Stimulated activated CD8-positive, alpha-beta memory T cell treated with anti-CD3 and anti-CD28 coated beads, Interleukin-12 subunit alpha, Interleukin-12 subunit beta, amount 100 ng/mL, for 1 hour (primary cell): ENCODE data around the gene SPATA13.
"Not testable (repeated sequence)": the region's sequence is repeated elsewhere in the genome, so short reads cannot be mapped to it uniquely, and the experiment has no call there.

ENCODE experiments used
- DNase-seq: peaks from one replicate; pipeline ENCODE4 v3.0.0-alpha.2; 2020; ENCODE audit warnings: low read depth

Gene SPATA13

GRCh38 chr13:24160458-24161009 lies at the start of gene SPATA13:
Gene SPATA13, plus strand, starts transcription at chr13:24160720. Its CDS starts 62,210 bp downstream, at chr13:24222930.
- peak; percentile 93 for DNase-seq

- no peak for DNase-seq
Measured at GRCh38 chr13:24112791-24113190, 47.7 kb upstream of the SPATA13 start.

GRCh38 chr13:24115671-24116070 lies 44.8 kb upstream of the SPATA13 start:
- no peak for DNase-seq

- no peak for DNase-seq
Measured at GRCh38 chr13:24116131-24116530, 44.4 kb upstream of the SPATA13 start.

- no peak for DNase-seq
Measured at GRCh38 chr13:24118576-24118975, 41.9 kb upstream of the SPATA13 start.

GRCh38 chr13:24119626-24120508 lies 40.7 kb upstream of the SPATA13 start:
- DNase-seq, result no peak

- DNase-seq, result not testable (repeated sequence)
Measured at GRCh38 chr13:24122045-24122444, 38.5 kb upstream of the SPATA13 start.

GRCh38 chr13:24122569-24122968 lies 38.0 kb upstream of the SPATA13 start:
- DNase-seq, result no peak

GRCh38 chr13:24123761-24124160 lies 36.8 kb upstream of the SPATA13 start:
- no peak for DNase-seq

GRCh38 chr13:24124789-24125476 lies 35.6 kb upstream of the SPATA13 start:
- no peak for DNase-seq

GRCh38 chr13:24127116-24127631 lies 33.3 kb upstream of the SPATA13 start:
- no peak for DNase-seq

- DNase-seq, result no peak
Measured at GRCh38 chr13:24128112-24128511, 32.4 kb upstream of the SPATA13 start.

- no peak for DNase-seq
Measured at GRCh38 chr13:24128962-24129361, 31.6 kb upstream of the SPATA13 start.

- DNase-seq, result no peak
Measured at GRCh38 chr13:24129914-24130774, 30.4 kb upstream of the SPATA13 start.

- no peak for DNase-seq
Measured at GRCh38 chr13:24131749-24132148, 28.8 kb upstream of the SPATA13 start.

GRCh38 chr13:24133021-24133795 lies 27.3 kb upstream of the SPATA13 start:
- DNase-seq, result no peak

- DNase-seq, result no peak
Measured at GRCh38 chr13:24134231-24134630, 26.3 kb upstream of the SPATA13 start.

- DNase-seq, result no peak
Measured at GRCh38 chr13:24134757-24135156, 25.8 kb upstream of the SPATA13 start.

GRCh38 chr13:24135674-24136300 lies 24.7 kb upstream of the SPATA13 start:
- DNase-seq, result no peak

- no peak for DNase-seq
Measured at GRCh38 chr13:24138911-24139310, 21.6 kb upstream of the SPATA13 start.
